ENCODE data around the gene OR5M8.

The OR5M8 gene

GRCh38 chr11:56491270-56491669 is at the start of gene OR5M8:
Gene OR5M8, minus strand, starts transcription at chr11:56491370. Its CDS starts 0 bp downstream, at chr11:56491370.
- no peak for DNase-seq

GRCh38 chr11:56533054-56533740 is 42.0 kb upstream of the OR5M8 start:
- DNase-seq, result no peak

GRCh38 chr11:56531856-56532255 is 40.7 kb upstream of the OR5M8 start:
- no peak for DNase-seq

- no peak for DNase-seq
Observed at GRCh38 chr11:56522008-56522407, 30.8 kb upstream of the OR5M8 start.

GRCh38 chr11:56513280-56513679 is 22.1 kb upstream of the OR5M8 start:
- no peak for DNase-seq

GRCh38 chr11:56509439-56509838 is 18.3 kb upstream of the OR5M8 start:
- DNase-seq, result no peak

GRCh38 chr11:56497010-56497409 is 5.8 kb upstream of the OR5M8 start:
- DNase-seq, result no peak

GRCh38 chr11:56495117-56495516 is 3.9 kb upstream of the OR5M8 start:
- no peak for DNase-seq

GRCh38 chr11:56486801-56487200 is 4.4 kb downstream of the OR5M8 start:
- no peak for DNase-seq

- DNase-seq, result no peak
Observed at GRCh38 chr11:56474729-56475235, 16.4 kb downstream of the OR5M8 start.

GRCh38 chr11:56473252-56473651 is 17.9 kb downstream of the OR5M8 start, which contains the start of gene OR5M3:
Gene OR5M3, minus strand, starts transcription at chr11:56473352. Its CDS starts 2,855 bp downstream, at chr11:56470497.
- DNase-seq, result no peak

GRCh38 chr11:56457076-56457475 is 34.1 kb downstream of the OR5M8 start:
- DNase-seq, result no peak

- no peak for DNase-seq
Observed at GRCh38 chr11:56453521-56453920, 37.6 kb downstream of the OR5M8 start.

All from left hindlimb (tissue), 1 donor.